Mucosa of rectum (tissue), 2 donors: Measurements from ENCODE around the gene OR2W1.

ENCODE experiments used
- H3K27ac ChIP-seq, 2 donors: one replicate each; pipeline ENCODE4 v1.7.0; 2013; ENCODE audit warnings: inconsistent platforms in 2 of 2, low read depth in 2 of 2, low read length in 2 of 2
- H3K27me3 ChIP-seq, 2 donors: one replicate each; pipeline ENCODE4 v1.7.0; 2013; ENCODE audit warnings: low read length in 2 of 2; ENCODE audit not compliant: control insufficient read depth in 2 of 2, insufficient read depth in 2 of 2
- H3K36me3 ChIP-seq, 2 donors: one replicate each; pipeline ENCODE4 v1.7.0; 2013; ENCODE audit warnings: low read length in 2 of 2; ENCODE audit not compliant: control insufficient read depth in 2 of 2, insufficient read depth in 2 of 2
- H3K4me1 ChIP-seq, 2 donors: one replicate each; pipeline ENCODE4 v1.7.0; 2013; ENCODE audit warnings: low read length in 2 of 2, mild to moderate bottlenecking in 1 of 2; ENCODE audit not compliant: control insufficient read depth in 2 of 2, insufficient read depth in 2 of 2
- H3K4me3 ChIP-seq, 2 donors: one replicate each; pipeline ENCODE4 v1.7.0; 2013; ENCODE audit warnings: low read length in 2 of 2
- H3K9ac ChIP-seq, 2 donors: one replicate each; pipeline ENCODE4 v1.7.0; 2013; ENCODE audit warnings: low read length in 2 of 2, low read depth in 1 of 2, mild to moderate bottlenecking in 1 of 2
- H3K9me3 ChIP-seq, 2 donors: one replicate each; pipeline ENCODE4 v1.7.0; 2013; ENCODE audit warnings: low read length in 2 of 2; ENCODE audit not compliant: control insufficient read depth in 2 of 2
- donor health status: healthy.
- donor health status: Normal muscosa, but diverticular disease.

Gene OR2W1

DNA sequence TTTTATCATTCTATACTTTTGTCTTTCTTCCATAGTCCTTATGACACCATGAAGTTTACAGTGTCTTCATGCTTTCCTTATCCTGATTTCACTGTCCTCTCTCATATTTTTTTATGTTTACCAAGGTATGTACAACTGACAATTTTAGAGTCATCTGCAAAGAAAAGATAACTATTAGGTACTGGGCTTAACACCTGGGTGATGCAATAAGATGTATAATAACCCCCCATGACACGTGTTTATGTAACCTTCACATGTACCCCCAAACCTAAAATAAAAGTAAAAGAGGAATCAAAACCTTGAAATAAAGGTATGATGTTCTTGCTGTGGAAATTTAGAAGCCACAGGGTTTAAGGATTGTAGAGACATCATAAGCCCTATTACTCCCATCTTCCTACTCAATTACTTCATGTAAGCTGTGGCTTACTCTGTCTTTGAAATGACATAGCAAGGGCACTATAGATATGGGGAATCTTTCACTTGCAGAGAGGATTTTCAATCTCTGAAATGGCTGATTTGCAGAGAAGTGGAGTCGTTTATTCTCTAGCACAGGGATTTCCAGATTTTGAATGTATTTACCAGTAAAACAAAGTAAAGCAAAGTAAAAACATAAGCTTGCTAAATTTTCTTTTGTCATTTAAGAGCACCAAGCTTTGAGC is 18.9 kb downstream of the OR2W1 start:
- H3K9me3 ChIP-seq, result no peaks in the 10 kb centered on the region
- no peak overlapping the region for H3K27ac ChIP-seq
- H3K4me1 ChIP-seq, result no peaks in the 10 kb centered on the region
- H3K36me3 ChIP-seq, result no peaks in the 10 kb centered on the region
- H3K27me3 ChIP-seq, result peaks cover 0 to 2% of the 10 kb centered on the region in 2 donors
- H3K4me3 ChIP-seq, result no peak overlapping the region
- H3K9ac ChIP-seq, result no peak overlapping the region

DNA sequence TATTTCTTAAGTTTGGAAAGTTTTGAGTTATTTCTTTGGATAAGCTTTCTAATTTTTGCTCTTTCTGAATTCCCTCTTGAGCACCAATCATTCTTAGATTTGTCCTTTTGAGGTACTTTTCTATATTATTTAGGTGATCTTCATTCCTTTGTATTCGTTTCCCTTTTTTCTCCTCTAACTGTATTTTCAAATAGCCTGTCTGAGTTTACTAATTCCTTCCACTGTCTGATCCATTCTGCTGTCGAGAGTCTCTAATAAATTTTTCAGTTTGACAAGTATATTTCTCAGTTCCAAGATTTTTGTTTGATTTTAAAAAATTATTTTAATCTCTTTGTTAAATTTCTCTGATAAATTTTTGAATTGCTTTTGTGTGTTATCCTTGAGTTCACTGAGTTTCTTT is 23.5 kb downstream of the OR2W1 start:
- Histone ChIP-seq H3K27me3 (peaks cover 0 to 2% of the 10 kb centered on the region in 2 donors), H3K9me3 (no peaks in the 10 kb centered on the region), H3K9ac (no peak overlapping the region), H3K36me3 (no peaks in the 10 kb centered on the region), H3K4me3 (no peak overlapping the region), H3K4me1 (peaks cover 3 to 7% of the 10 kb centered on the region in 2 donors), H3K27ac (no peak overlapping the region)

DNA sequence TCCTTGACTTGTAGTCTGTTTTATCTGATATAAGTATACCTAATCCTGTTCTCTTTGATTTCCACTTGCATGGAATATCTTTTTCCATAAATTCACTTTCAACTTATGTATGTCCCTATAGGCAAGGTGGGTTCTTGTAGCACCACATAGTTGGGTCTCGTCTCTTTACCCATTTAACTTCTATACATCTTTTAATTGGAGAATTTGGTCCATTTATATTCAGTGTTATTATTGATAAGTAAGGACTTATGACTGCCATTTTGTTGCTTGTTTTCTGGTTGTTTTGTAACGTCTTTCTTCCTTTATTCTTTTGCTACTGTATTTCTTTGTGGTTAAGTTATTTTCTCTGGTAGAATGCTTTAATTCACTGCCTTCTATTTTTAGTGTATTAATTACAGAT is 25.3 kb downstream of the OR2W1 start:
- Histone ChIP-seq H3K9ac (no peak overlapping the region), H3K27ac (no peak overlapping the region), H3K4me3 (no peak overlapping the region), H3K36me3 (no peaks in the 10 kb centered on the region), H3K9me3 (no peaks in the 10 kb centered on the region), H3K27me3 (no peaks in the 10 kb centered on the region), H3K4me1 (peaks cover 8 to 12% of the 10 kb centered on the region in 2 donors)

DNA sequence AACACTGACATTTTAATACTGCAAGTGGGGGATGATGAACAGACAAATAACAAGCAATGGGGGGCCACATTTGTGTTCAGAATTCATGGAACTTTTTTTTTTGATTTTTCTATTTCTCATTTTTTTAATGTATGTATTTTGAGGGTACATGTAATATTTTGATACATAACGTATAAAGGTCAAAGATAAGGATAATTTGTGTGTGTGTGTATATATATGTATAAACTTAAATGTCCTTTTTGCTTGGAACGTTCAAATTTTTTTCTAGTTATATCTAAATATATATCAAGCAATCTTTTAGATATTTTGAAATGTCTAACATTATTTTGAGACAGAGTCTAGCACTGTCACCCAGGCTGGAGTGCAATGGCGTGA is 27.6 kb downstream of the OR2W1 start:
- Histone ChIP-seq H3K27me3 (peaks cover 3 to 7% of the 10 kb centered on the region in 2 donors), H3K4me3 (peak overlapping the region in 1 of 2 donors; percentile 81), H3K4me1 (peaks cover 8 to 12% of the 10 kb centered on the region in 2 donors), H3K9me3 (no peaks in the 10 kb centered on the region), H3K36me3 (no peaks in the 10 kb centered on the region), H3K27ac (no peak overlapping the region), H3K9ac (peak overlapping the region in 1 of 2 donors; percentile 63)

DNA sequence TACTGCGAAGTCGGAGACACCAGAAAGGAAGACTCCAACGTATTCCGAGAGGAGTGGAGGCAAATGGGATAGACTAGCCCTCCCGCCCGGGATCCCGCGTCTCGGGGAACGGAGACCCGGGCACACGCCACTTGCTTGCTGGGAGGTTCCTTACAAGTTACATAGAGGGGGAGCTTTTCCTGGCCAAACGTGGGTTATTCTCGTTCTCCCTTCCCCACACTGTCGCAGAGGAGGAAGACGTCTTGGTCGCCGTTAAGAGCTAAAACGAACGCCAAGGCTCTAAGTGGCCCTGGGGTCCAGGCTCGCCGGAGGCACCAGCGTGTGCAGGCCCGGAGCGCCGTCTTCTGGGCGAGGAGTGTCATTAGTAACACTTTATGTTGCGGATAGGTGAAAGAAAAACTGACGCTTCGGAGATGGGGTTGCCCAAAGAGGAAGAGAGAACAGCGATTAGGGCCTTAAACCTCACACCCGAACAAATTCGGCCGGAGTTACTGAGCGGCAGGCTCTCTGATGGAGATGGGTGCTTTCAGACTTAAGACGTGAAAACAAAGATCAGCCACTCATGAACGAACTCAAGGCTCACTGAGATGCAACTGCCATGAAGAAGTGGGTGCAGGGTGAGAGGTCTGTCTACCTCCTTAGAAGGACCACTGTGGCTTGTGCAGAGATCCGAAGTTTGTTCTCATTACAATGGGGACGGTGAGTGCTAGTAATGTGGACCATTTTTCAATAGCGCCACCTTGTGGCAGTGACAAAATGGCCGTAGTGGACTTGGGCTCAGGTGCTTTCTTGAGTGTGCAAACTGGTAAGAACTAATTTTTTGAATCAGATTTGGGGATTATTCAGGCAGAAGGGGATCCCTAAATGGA is 28.2 kb downstream of the OR2W1 start:
- Histone ChIP-seq H3K4me3 (peak overlapping the region; percentile 81 to 84), H3K9me3 (no peaks in the 10 kb centered on the region), H3K27me3 (peaks cover 5 to 13% of the 10 kb centered on the region in 2 donors), H3K9ac (peak overlapping the region; percentile 38 to 63), H3K4me1 (peaks cover 8 to 12% of the 10 kb centered on the region in 2 donors), H3K36me3 (no peaks in the 10 kb centered on the region), H3K27ac (no peak overlapping the region)

DNA sequence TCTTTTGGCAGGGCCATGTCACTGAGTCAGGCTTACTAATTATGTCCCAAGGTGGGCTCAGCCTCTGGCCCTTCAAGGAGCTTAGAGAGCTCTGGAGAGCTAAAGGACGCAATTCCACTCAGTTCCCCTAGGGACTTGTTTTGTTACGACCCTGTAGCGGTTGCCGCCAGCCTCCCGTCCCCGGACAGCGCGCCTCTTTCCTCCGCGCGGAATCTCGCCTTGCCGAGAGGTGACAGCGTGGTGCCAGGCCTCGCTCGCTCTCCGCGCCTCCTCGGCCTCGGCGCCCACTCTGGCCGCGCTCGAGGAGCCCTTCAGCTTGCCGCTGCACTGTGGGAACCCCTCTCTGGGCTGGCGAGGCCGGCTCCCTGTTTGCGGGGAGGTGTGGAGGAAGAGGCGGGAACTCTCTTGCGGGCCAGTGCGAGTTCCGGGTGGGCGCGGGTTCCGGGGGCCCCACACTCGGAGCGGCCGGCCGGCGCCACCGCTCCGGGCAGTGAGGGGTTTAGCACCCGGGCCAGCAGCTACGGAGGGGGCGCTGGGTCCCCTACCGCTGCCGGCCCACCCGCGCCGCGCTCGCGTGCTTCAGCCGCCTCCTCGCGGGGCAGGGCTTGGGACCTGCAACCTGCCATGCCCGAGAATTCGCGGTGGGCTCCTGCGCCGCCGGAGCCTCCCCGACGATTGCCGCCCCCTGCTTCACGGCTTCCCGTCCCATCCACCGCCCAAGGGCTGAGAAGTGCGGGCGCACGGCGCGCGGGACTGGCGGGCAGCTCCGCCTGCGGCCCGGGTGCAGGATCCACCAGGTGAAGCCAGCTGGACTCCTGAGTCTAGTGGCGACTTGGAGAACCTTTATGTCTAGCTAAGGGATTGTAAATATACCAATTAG is 30.0 kb downstream of the OR2W1 start:
- H3K4me1 ChIP-seq, result peaks cover 8 to 14% of the 10 kb centered on the region in 2 donors
- H3K27ac ChIP-seq, result no peak overlapping the region
- H3K9me3 ChIP-seq, result no peaks in the 10 kb centered on the region
- H3K4me3 ChIP-seq, result no peak overlapping the region
- peaks cover 5 to 13% of the 10 kb centered on the region in 2 donors for H3K27me3 ChIP-seq
- H3K9ac ChIP-seq, result no peak overlapping the region
- no peaks in the 10 kb centered on the region for H3K36me3 ChIP-seq

DNA sequence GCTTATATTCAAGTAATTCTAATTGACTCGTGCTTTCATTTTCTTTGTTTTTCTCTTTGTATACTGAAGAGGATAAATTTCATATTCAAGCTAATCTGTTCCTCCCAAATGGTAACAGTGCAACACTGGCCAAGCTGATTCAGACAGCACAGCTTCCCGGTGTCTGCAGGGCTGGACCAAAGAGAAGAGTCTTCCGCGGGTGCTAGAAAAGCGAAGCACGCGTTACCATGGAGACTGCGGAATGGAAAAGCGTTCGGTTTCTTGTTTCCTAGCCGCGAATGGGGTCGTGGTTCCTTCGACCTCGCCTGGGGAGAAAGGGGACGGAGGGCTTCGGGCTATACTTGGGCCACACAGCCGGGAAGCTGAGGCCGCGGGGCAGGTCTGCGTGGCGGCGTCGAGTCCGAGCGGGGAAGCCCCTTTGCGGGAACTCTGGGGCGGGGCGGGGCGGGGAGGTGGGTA is 33.7 kb downstream of the OR2W1 start:
- peak overlapping the region; percentile 56 to 64 for H3K4me3 ChIP-seq
- H3K9ac ChIP-seq, result peak overlapping the region in 1 of 2 donors; percentile 19
- peaks cover 5 to 13% of the 10 kb centered on the region in 2 donors for H3K27me3 ChIP-seq
- H3K36me3 ChIP-seq, result no peaks in the 10 kb centered on the region
- no peak overlapping the region for H3K27ac ChIP-seq
- no peaks in the 10 kb centered on the region for H3K9me3 ChIP-seq
- H3K4me1 ChIP-seq, result peaks cover 4 to 6% of the 10 kb centered on the region in 2 donors

DNA sequence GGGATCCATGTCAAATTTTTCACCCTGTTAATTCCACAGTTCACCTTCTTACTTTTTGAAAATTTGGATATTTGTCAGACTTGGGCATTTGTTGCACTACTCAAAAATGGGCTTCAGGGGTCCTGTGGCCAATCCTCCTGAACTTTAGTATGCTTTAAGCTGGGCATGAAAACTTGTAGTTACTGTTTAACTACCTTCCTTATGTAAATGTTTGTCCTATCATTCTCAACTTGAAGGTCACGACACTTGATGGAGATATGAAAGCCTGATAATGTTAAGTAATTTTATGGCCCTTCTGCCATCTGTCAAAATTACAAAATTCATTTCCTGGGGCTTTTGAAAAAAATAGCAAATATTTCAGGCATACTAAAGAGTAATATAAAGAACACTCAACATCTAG is 35.6 kb downstream of the OR2W1 start:
- H3K4me3 ChIP-seq, result no peak overlapping the region
- H3K27me3 ChIP-seq, result peaks cover 5 to 13% of the 10 kb centered on the region in 2 donors
- no peak overlapping the region for H3K27ac ChIP-seq
- H3K4me1 ChIP-seq, result peaks cover 2% of the 10 kb centered on the region in 2 donors
- no peaks in the 10 kb centered on the region for H3K36me3 ChIP-seq
- H3K9ac ChIP-seq, result no peak overlapping the region
- no peaks in the 10 kb centered on the region for H3K9me3 ChIP-seq

DNA sequence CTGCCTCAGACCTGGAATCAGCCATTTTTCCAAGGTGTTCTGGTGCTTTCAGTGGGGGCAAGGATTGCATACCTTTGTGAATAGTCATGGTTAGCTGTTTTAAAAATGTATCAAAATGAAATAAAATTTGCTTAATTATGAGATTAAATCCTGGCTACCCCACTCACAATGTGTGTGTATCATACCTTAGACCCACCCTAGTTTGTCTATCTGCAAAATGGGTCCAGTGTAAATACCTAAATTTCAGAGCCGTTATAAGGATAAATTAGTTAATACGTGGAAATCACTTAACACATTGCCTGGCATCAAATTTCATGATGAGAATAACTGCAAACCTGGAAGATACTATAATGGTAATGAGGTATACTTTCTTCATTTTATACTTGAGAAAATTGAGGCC is 36.9 kb downstream of the OR2W1 start:
- no peak overlapping the region for H3K4me3 ChIP-seq
- no peak overlapping the region for H3K27ac ChIP-seq
- no peaks in the 10 kb centered on the region for H3K36me3 ChIP-seq
- H3K9me3 ChIP-seq, result no peaks in the 10 kb centered on the region
- peaks cover 5 to 10% of the 10 kb centered on the region in 2 donors for H3K27me3 ChIP-seq
- peaks cover 2% of the 10 kb centered on the region in 2 donors for H3K4me1 ChIP-seq
- H3K9ac ChIP-seq, result no peak overlapping the region
